ENCODE measurements around the gene ABHD8. TPM values are rescaled to one million over a fixed set of nuclear protein-coding genes. Genes with fewer than 3 reads are reported as not detected.
A peak's percentile ranks its signal among the peaks of the same experiment; 100 is the strongest.

Gene ABHD8
- polyA plus RNA-seq, 3 donors = 11.3 to 14.9 (median 12.5) TPM

DNA sequence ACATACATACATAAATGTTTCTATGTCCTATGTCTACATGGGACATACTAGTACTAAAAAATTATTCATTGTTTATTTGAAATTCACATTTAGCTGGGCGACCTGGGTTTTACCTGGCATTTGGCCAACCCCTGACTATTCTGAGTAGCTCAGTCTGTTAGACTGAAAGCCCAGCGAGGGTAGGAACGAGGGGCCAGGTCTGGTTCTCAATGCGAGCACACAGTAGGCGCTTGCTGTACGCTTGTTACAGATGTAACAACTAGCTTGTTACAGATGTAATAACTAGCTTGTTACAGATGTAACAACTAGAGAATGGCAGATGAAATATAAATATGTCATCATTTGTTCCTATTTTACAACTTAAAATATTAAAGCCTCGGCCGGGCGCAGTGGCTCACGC, 32.4 kb upstream of the ABHD8 start:
- 94% methylated on average over 2 of the region's 10 CpGs for WGBS (ENCODE audit: insufficient coverage)
- Histone ChIP-seq H3K9me3 (replicated peaks in 1 of 2; ENCODE audit: control insufficient read depth in 1 of 2, insufficient read depth in 1 of 2, low read length in 2 of 2) (no peaks in the 10 kb centered on the region), H3K36me3 (replicated peaks in 1 of 2; ENCODE audit: control insufficient read depth in 1 of 2, insufficient read depth in 2 of 2, low read length in 2 of 2) (peaks cover 0 to 3% of the 10 kb centered on the region in 2 donors), H3K27me3 (ENCODE audit: control insufficient read depth in 2 of 2, insufficient read depth in 2 of 2, low read length in 2 of 2) (peaks cover 0 to 4% of the 10 kb centered on the region in 2 donors), H3K79me2 (ENCODE audit: insufficient read depth, low read length) (peaks cover 16% of the 10 kb centered on the region), H4K20me1 (ENCODE audit: insufficient read depth, low read length) (peaks cover 5% of the 10 kb centered on the region), H3K27ac (ENCODE audit: low read depth in 1 of 2, low read length in 2 of 2) (no peak overlapping the region), H3K4me2 (replicated peaks; ENCODE audit: extremely low read depth, low read length, poor library complexity, severe bottlenecking) (peak overlapping the region; percentile 98), H3K4me1 (ENCODE audit: control insufficient read depth in 1 of 2, insufficient read depth in 2 of 2, low read length in 2 of 2) (peaks cover 42 to 59% of the 10 kb centered on the region in 2 donors), H3K4me3 (replicated peaks in 1 of 3; ENCODE audit: low read depth in 2 of 3, low read length in 3 of 3) (peak overlapping the region in 1 of 3 experiments; percentile 93), H2AFZ (ENCODE audit: insufficient read depth, low read depth, low read length, poor library complexity, severe bottlenecking) (no peak overlapping the region), H3K9ac (ENCODE audit: insufficient read depth, low read length, poor library complexity, severe bottlenecking) (no peak overlapping the region)
- Mint-ChIP-seq H3K27me3 (ENCODE audit: low read depth in 3 of 3) (peaks cover 3 to 8% (median 4%) of the 10 kb centered on the region in 3 donors), H3K9me3 (peaks cover 0 to 10% (median 5%) of the 10 kb centered on the region in 7 donors), H3K36me3 (peaks cover 13 to 24% of the 10 kb centered on the region in 2 donors), H3K27ac (peak overlapping the region in 1 of 7 donors; percentile 38), H3K4me1 (peaks cover 34% of the 10 kb centered on the region), H3K4me3 (peak overlapping the region in 1 of 2 donors; percentile 16)
- no peak for TF ChIP-seq CTCF (IDR thresholded peaks at IDR 0.05)
- intact Hi-C loops (cut with micrococcal nuclease) = loop anchor here in 1 of 2 donors (5.0 kb wide), 1 partner anchor 33 kb away; the partner anchor contains the start of gene ABHD8
- DNase-seq = no peak

DNA sequence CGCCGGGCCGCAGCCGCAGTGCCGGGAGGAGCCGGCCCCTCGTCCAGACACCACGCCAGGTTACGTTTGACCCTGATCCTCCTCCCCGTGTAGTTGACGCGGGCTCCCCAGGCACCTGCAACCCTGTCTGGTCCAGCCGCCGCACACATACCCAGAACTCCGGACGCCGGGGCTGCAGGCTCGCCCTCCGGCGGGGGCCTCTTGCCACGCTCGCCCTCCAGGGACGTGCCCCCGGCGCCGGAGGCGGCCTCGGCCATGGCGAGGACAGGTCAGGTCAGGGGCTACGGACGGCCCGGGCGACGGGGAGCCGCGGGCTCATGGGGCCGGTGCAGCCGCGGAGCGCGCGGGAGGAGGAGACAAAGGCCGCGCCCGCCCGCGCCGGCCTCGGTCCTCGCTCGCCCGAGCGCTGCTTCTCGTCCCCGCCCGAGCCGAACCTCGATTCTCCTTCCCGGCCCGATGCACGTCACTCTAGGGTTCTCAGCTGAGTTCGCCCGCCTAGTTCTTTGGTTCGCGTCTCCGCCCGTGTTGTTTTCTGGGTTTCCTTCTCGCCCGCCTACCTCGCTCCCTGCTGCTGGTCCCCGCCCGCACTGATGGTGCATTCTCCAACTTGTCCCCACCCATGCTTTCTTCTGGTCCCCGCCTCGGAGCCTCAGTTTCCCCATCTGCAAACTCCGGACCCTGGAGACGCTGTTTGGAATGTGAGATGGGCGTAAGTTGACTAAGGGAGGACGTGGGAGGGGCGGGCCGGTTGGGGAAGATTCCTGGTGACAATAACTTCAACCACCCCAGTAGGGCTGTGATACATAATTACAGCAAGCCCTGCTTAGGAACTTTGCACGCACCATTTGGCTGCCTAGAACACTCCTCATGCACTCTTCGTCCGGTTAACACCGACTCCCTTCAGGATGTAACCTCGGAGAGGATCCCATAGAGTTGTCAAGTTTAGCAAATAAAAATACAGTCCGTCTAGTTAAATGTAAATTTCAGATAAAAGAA, 31.5 kb upstream of the ABHD8 start, which contains the start of gene ANO8:
Gene ANO8 (minus strand): TSS at position 442 of the 996 bp plus-strand sequence. CDS start 185 bp downstream, at position 257.
- H2AFZ ChIP-seq (ENCODE audit: insufficient read depth, low read depth, low read length, poor library complexity, severe bottlenecking) = peak within 1 kb of the TSS; percentile 96
- Mint-ChIP-seq H3K4me1 (peaks cover 35% of the 10 kb centered on the region), H3K36me3 (peaks cover 22 to 33% of the 10 kb centered on the region in 2 donors), H3K9me3 (peaks cover 0 to 10% (median 6%) of the 10 kb centered on the region in 7 donors), H3K27me3 (ENCODE audit: low read depth in 3 of 3) (peaks cover 10 to 17% (median 12%) of the 10 kb centered on the region in 3 donors), H3K27ac (peak within 1 kb of the TSS; percentile 45 to 89 (median 82)), H3K4me3 (peak within 1 kb of the TSS; percentile 84 to 90)
- TF ChIP-seq CTCF (IDR thresholded peaks at IDR 0.05) = no peak
- H3K9ac ChIP-seq (ENCODE audit: insufficient read depth, low read length, poor library complexity, severe bottlenecking) = peak within 1 kb of the TSS; percentile 72
- intact Hi-C loops (cut with micrococcal nuclease) = loop anchor here in 1 of 2 donors (5.0 kb wide), 1 partner anchor 32 kb away; the partner anchor contains the start of gene ABHD8
- peaks cover 3 to 13% of the 10 kb centered on the region in 2 donors for H3K27me3 ChIP-seq (ENCODE audit: control insufficient read depth in 2 of 2, insufficient read depth in 2 of 2, low read length in 2 of 2)
- peaks cover 0 to 4% of the 10 kb centered on the region in 2 donors for H3K9me3 ChIP-seq (replicated peaks in 1 of 2; ENCODE audit: control insufficient read depth in 1 of 2, insufficient read depth in 1 of 2, low read length in 2 of 2)
- peak; percentile 86 to 96 (median 87) for DNase-seq
- H3K4me3 ChIP-seq (replicated peaks in 1 of 3; ENCODE audit: low read depth in 2 of 3, low read length in 3 of 3) = peak within 1 kb of the TSS; percentile 49 to 93 (median 69)
- H3K79me2 ChIP-seq (ENCODE audit: insufficient read depth, low read length) = peaks cover 16% of the 10 kb centered on the region
- peaks cover 14% of the 10 kb centered on the region for H4K20me1 ChIP-seq (ENCODE audit: insufficient read depth, low read length)
- 1% methylated on average over 70 of the region's 86 CpGs for WGBS (ENCODE audit: insufficient coverage)
- H3K27ac ChIP-seq (ENCODE audit: low read depth in 1 of 2, low read length in 2 of 2) = peak within 1 kb of the TSS in 1 of 2 donors; percentile 65
- peaks cover 0 to 3% of the 10 kb centered on the region in 2 donors for H3K36me3 ChIP-seq (replicated peaks in 1 of 2; ENCODE audit: control insufficient read depth in 1 of 2, insufficient read depth in 2 of 2, low read length in 2 of 2)
- H3K4me1 ChIP-seq (ENCODE audit: control insufficient read depth in 1 of 2, insufficient read depth in 2 of 2, low read length in 2 of 2) = peaks cover 42 to 57% of the 10 kb centered on the region in 2 donors
- H3K4me2 ChIP-seq (replicated peaks; ENCODE audit: extremely low read depth, low read length, poor library complexity, severe bottlenecking) = peak within 1 kb of the TSS; percentile 98
